ENCODE data around the gene BABAM2.

GRCh38 chr2:28150994-28151393, 260.5 kb downstream of the BABAM2 start:
- no peak for TF ChIP-seq L3MBTL2 (conservative IDR thresholded peaks at IDR 0.05)
- TF ChIP-seq FOXM1 (IDR thresholded peaks at IDR 0.05; ENCODE audit: borderline replicate concordance): no peak

Data from HEK293T (cell line).